HG03097 (cell line): Measurements from ENCODE around the gene VAMP4.
"Not testable (repeated sequence)": the region's sequence is repeated elsewhere in the genome, so short reads cannot be mapped to it uniquely, and the experiment has no call there.

Experiments used
- ATAC-seq: cut with Tn5 transposase; IDR thresholded peaks from one replicate; pipeline ENCODE4 v1.9.1; 2021; ENCODE audit not compliant: unreplicated experiment, low FRiP score

The VAMP4 gene

DNA sequence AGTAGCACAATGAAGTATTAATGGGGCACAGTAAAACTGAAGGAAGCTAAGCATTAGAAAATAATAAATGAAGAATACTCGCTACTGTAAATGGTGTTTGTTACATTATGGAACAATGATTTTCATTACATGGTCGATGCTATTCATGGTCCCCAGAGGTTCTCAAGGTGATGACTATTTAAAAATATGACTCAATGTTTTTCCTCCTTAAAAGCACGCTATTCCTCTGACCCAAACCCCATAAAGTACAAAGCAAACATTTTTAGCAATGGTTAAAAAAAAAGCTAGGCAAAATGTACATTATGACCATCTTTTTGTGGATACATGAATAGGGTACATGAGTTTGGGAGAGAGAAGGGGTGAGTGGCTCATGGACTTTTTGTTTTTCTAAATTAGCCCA, 34.3 kb downstream of the VAMP4 start:
- no peak for ATAC-seq

- no peak for ATAC-seq
Observed at GRCh38 chr1:171702598-171702997, 39.3 kb downstream of the VAMP4 start.

DNA sequence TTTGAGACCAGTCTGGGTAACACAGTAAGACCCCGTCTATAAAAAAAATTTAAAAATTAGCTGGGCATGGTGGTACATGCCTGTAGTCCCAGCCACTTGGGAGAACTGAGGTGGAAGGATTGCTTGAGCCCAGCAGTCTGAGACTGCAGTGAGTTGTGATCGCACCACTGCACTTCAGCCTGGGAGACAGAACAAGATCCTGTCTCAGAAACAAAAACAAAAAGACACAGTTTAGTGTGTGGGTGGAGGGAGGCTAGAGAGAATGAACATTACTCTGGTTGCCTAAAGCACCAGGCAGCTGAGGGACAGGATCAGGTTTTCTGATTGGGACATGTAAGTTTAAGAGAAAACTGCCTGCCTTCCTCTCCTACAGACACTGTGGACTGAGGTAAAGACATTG, 42.3 kb downstream of the VAMP4 start:
- no peak for ATAC-seq

DNA sequence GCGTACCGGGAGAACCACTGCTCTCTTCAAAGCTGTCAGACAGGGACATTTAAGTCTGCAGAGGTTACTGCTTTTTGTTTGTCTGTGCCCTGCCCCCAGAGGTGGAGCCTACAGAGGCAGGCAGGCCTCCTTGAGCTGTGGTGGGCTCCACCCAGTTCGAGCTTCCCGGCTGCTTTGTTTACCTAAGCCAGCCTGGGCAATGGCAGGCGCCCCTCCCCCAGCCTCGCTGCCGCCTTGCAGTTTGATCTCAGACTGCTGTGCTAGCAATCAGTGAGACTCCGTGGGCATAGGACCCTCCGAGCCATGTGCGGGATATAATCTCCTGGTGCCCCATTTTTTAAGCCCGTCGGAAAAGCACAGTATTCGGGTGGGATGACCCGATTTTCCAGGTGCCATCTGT, 46.1 kb downstream of the VAMP4 start:
- ATAC-seq: not testable (repeated sequence)

DNA sequence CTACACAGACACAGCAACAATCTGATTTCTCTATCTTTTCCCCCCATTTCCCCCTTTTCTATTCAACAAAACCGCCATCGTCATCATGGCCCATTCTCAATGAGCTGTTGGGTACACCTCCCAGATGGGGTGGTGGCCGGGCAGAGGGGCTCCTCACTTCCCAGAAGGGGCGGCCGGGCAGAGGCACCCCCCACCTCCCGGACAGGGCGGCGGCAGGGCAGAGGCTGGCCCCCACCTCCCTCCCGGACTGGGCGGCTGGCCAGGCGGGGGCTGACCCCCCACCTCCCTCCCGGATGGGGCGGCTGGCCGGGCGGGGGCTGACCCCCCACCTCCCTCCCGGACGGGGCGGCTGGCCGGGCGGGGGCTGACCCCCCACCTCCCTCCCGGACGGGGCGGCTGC, 48.3 kb downstream of the VAMP4 start:
- not testable (repeated sequence) for ATAC-seq

DNA sequence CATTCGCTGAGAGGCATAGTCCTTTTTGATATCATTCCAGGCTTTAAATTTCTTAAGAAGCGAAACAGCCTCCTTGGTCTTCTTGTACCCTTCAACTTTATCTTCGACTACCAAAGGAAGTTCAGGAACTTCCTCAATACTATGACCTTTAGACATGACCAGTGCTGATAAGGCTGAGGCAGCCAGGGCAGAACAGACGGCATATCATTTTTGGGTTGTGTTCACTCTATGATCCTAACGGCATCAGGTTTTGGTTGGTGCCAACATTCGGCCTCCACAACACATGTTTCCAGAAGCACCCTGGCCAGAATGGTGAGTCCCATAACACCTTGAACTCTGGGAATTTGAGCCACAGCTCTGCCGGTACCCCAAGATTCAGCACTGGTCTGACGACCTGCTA, 58.0 kb downstream of the VAMP4 start:
- ATAC-seq: no peak

GRCh38 chr1:171680339-171680738, 61.5 kb downstream of the VAMP4 start:
- no peak for ATAC-seq

GRCh38 chr1:171676823-171677222, 65.0 kb downstream of the VAMP4 start:
- ATAC-seq: no peak

DNA sequence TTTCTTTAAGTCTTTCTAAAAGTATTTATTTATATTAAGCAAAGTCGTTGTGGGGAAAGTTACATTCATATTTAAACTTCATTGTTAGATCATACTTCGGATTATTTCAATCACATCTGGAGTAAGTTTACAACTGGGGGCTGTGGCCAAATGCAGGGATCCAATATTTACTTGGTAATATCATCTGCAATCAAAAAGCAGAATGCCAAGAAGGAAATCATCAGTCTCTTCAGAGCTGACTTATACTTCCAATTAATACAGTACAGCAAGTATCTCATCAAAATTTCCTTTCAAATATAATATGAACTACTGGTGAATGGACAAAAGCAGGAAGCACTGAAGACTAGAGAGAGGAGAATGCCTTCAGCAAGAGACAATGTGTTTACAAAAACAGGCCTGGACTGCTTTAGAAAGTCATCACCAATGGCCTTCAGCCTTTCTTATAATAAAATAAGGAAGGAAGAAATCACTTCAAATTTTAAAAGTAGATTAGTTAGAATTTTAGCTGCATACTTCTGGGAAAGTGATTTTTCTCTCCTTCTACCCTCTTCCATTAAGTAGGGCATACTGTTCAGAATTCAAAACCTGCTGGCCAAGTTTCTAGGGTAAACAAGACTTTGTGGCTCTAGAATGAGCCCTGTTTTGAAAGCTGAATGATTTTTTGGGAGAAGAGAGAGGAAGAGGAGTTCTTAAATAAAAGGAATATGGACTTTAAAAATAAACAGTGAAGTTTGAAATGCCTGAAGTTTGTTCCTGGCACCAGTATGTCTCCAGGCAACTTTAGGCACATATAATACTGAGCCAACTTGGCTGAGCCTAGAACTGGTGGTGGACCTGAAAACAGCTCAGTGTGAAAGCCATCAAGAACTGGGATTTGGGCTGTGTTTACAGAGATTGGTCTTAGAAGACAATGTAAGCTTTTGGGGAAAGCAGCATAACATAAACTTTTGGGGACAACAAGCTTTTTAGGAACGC, 67.1 kb downstream of the VAMP4 start:
- ATAC-seq: no peak

- ATAC-seq: no peak
Observed at GRCh38 chr1:171670739-171671138, 71.1 kb downstream of the VAMP4 start.

- no peak for ATAC-seq
Observed at GRCh38 chr1:171668372-171668771, 73.5 kb downstream of the VAMP4 start.

GRCh38 chr1:171666114-171666769, 75.6 kb downstream of the VAMP4 start:
- ATAC-seq: no peak

DNA sequence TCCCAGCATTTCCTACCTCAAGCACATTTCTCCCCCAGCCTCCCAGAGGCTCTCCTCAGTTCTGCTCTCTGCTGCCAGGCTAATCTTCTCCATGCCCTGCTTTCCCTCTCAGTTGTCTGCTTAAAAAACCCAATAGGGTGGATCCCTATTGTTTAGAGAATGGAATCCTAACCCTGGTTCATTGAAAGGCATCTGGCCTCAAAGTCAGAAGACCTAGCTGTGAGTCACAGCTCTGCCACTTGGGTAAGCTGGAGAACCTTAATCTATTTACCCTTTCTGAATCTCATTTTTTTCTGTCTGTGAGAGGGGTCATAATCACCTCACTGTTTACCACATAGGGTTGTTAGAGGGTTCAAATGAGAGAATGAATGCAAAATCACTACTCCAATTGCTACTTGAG, 76.9 kb downstream of the VAMP4 start:
- no peak for ATAC-seq

DNA sequence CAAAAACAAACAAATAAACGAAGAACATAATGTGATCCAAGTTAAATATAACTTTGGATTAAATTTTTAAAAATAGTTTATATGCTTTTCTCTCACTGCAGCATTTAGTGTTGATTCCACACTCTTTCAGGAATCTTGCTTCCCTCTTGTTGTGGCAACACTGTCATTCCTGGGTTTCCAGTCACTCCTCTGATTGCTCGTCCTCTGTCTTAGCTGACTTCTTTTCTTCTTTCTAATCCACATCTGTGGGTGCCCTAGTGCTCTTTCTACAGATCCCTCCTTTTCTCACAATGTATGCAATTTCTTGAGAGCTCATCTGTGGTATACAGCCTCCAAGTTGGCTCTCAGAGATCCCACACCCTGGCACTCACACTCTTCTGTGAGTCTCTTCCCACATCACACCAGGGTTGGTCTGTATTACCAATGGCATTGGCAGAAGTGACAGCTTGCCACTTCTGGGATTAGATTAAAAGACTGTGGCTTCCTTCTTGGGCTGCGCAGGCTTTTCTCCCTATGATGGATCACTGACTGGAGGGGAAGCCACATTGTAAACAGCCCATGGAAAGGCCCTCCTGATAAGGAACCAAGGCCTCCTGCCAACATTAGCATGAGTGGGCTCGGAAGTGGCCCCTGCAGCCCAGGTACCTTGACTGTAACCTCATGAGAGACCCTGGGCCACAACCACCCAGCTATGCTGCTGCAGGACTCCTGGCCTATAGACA, 77.8 kb downstream of the VAMP4 start:
- no peak for ATAC-seq

- ATAC-seq: no peak
Observed at GRCh38 chr1:171663036-171663853, 78.6 kb downstream of the VAMP4 start.

DNA sequence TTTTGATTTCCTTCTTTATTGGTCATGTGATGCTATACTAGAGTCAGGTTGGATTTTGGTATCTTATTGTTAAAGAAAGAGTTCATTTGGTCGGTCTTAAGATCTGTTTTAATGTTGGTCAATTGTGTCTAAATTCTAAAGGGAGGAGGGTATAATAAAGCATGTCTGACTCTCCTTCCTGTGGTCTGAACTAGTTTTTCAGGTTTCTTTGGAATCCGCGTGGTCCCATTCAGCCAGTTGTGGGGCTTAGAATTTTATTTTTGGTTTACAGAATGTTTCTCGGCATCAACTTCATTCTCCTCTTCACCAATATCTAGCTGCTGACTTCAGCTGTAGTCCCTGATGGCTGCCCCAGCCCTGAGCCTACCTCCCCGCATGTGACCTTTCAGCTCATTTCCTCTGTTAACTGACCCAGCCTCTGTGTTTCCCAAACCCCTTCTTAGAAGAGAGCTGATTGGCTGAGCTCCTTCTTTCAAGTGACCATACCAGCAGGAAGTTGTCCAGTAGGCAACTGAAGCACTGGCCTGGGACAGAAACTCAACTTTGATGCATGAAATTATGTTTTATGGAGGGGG, 80.7 kb downstream of the VAMP4 start:
- no peak for ATAC-seq

DNA sequence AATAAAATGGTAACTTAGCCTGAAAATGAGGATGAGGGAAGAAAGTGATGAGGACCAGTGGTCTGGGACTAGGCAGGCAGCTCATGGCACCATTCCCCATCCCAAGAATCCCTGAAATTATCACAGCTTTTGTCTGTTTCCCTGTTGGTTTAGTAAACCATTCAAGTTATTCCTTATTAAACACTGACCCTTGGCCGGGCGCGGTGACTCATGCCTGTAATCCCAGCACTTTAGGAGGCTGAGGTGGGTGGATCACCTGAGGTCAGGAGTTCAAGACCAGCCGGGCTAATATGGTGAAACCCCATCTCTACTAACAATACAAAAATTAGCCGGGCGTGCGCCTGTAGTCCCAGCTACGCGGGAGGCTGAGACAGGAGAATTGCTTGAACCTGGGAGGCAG, 85.7 kb downstream of the VAMP4 start:
- not testable (repeated sequence) for ATAC-seq

DNA sequence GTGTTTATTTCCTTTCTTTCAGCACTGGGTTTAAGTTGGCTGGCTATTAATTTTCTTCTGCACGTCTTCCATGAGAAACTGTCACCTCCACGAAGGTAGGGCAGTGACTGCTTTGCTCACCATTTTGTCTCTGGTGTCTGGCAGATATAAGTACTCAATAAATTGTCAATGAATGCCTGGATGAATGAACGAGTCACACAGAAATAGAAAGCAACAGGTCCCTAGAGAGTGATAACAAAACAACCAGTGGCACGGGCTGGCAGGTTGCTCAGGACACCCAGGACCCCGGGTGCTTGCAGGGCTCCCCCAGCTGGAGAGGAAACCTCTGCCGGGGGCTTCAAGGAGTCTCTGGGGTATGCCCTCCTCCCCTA, 86.1 kb downstream of the VAMP4 start:
- ATAC-seq: no peak

GRCh38 chr1:171654942-171655745, 86.7 kb downstream of the VAMP4 start:
- ATAC-seq: no peak
